Stimulated activated CD4-positive, alpha-beta T cell treated with anti-CD3 and anti-CD28 coated beads, Interleukin-1b, Interleukin-23, amount 100 ng/mL, for 4 hours (primary cell): ENCODE data around the gene ZNF365.
"Not testable (repeated sequence)": the region's sequence is repeated elsewhere in the genome, so short reads cannot be mapped to it uniquely, and the experiment has no call there.

ENCODE experiments used
- DNase-seq, 2 donors: peaks; one replicate each; pipeline ENCODE4 v3.0.0-alpha.2; 2020; ENCODE audit warnings: low read depth in 2 of 2

Gene ZNF365, protein sequence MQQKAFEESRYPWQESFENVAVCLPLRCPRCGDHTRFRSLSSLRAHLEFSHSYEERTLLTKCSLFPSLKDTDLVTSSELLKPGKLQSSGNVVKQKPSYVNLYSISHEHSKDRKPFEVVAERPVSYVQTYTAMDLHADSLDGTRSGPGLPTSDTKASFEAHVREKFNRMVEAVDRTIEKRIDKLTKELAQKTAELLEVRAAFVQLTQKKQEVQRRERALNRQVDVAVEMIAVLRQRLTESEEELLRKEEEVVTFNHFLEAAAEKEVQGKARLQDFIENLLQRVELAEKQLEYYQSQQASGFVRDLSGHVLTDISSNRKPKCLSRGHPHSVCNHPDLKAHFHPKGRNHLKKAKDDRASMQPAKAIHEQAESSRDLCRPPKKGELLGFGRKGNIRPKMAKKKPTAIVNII

GRCh38 chr10:62373995-62374861, at the start of gene ZNF365:
TSS of gene ZNF365 (plus strand) at chr10:62374369. CDS start at chr10:62376194, 1,825 bp downstream.
- DNase-seq: peak in 1 of 2 donors; percentile 29

DNA sequence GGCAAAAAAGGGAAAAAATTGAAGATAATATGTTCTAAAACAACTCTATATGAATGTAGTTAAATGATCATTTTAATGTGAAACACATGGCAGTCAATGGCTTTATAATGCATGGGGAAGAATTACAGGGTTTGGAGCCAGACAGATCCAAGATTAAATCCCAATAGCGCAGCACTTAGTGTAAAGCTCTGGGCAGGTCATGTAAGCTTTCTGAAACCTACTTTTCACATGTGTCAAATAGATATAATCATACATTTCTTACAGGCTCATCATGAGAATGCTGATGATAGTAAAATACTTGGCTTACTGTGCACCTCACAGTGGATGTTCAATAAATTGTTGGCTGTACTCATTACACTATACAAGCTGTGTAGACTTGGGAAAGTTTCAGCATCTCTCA, 48.0 kb upstream of the ZNF365 start:
- no peak for DNase-seq

- no peak for DNase-seq
Measured at GRCh38 chr10:62327885-62328284, 46.3 kb upstream of the ZNF365 start.

DNA sequence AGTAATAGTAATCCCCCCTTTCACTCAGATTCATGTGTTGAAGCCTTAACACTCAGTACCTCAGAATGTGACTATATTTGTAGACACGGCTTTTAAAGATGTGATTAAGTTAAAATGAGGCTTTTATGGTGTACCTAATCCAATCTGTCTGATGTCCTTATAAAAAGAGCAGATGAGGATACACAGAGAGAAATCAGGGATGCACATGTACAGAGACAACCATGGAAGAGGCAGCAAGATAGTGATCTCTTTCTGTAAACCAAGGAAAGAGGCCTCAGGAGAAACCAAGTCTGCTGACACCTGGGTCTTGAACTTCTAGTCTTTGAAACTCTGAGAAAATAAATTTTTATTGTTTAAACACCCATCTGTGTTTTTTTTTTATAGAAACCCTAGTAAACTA, 44.0 kb upstream of the ZNF365 start:
- no peak for DNase-seq

GRCh38 chr10:62332406-62332805, 41.8 kb upstream of the ZNF365 start:
- no peak for DNase-seq

DNA sequence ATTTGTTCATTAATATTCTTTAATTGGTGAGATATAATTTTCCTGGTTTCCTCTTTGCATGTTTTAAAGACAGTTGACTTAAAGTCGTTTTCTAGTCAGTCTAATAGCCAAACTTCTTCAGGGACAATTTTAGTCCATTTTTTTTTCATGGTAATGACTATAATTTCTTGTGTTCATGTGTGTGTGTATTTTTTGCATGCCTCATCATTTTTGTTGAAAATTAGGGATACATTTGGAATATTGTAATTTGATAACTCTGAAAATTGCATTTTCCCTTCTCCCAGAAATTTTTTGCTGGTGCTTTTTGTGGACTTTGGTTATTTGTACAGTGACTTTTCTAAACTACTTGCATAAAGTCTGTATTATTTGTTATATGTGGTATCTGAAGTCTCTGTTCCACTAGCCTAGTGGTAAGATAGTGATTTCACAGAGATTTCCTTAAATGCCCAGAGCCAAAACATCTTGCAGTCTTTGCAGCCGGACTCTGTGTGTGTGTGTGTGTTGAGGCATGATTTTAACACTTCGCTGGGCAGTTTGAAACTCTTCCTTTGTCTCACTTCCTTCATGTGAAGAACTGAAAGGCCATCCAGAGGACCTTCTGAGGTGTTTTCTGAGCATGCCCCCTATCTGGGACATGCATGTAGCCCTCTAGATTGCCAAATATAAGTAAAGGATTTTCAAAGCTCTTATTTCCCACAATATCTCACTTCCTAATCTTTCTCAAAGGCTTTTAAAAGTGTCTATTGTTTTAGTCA, 40.9 kb upstream of the ZNF365 start:
- DNase-seq: no peak

- no peak for DNase-seq
Measured at GRCh38 chr10:62333988-62334682, 40.0 kb upstream of the ZNF365 start.

DNA sequence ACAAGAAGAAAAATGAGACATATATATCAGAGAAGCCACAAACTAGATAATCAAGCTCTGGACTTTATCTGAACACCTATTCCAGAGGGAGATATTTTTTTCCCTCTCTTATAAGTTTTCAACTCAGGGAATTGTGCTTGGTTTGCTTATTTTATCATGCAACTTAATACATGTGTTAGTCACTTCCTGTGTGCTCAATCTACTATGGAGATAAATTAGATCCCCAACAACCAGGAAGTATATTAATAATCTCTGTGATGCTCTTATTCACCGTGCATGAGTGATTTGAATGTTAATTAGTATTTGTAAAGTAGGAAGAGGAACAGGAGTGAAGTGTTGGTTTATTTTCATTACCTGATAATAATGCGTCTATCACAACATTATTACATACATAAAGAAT, 38.8 kb upstream of the ZNF365 start:
- DNase-seq: no peak

DNA sequence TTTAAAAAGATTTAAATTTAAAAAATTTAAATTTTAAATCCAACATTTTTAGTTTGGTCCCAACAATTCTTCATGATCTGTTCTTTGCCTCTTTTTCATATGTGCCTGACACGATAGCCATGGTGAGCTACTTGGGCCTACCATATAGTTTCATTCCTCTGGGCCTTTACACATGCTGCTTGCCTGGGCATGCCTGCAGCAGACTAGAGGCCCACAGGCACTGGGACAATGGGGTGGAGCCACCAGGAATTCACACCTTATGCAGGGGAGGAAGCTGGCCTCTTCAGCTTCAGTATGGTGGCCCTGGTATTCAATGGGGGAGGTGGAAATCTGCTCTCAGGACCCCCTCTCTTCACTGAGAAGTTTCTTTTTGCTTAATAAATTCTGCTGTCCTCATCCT, 37.8 kb upstream of the ZNF365 start:
- no peak for DNase-seq

- no peak for DNase-seq
Measured at GRCh38 chr10:62341419-62341818, 32.8 kb upstream of the ZNF365 start.

- DNase-seq: no peak
Measured at GRCh38 chr10:62343000-62343399, 31.2 kb upstream of the ZNF365 start.

- DNase-seq: no peak
Measured at GRCh38 chr10:62348029-62348428, 26.1 kb upstream of the ZNF365 start.

GRCh38 chr10:62352356-62352970, 21.7 kb upstream of the ZNF365 start:
- no peak for DNase-seq

DNA sequence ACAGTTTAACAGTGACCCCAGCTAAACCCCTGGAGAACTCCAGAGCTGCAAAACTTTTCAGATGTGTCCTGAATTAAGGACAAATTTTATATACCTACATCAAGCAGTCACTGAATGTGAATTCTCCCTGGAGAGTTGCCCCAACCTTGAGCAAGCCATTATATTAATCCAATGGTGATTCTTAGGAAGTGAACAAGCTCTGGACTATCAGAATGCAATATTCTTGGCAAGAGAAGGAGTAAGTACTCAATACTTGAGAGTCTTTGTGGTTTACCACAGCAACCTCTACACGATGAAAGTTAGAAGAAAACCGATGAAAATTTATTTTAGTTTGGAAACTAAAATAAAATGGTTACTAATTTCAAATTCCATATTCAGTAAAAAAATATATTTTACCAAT, 19.3 kb upstream of the ZNF365 start:
- DNase-seq: no peak

- DNase-seq: no peak
Measured at GRCh38 chr10:62356447-62356846, 17.7 kb upstream of the ZNF365 start.

GRCh38 chr10:62358151-62358550, 16.0 kb upstream of the ZNF365 start:
- not testable (repeated sequence) for DNase-seq

DNA sequence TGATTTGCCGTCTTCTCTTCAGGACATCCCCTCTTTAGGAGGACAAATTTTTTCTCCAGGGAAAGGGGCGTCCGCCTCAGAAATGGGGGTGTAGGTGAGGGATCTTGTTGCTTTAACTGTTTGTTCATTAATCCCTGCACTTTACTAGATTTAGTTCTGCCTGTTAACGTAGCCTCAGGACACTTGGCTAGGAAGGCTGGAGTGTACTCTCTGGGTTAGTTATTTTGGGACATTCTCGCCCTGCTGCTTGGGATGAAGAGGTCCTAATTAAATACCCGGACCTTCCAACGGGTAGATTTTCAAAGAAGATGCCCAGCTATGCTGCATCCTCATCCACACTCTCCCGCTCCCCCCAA, 552 bp upstream of the ZNF365 start:
- no peak for DNase-seq

DNA sequence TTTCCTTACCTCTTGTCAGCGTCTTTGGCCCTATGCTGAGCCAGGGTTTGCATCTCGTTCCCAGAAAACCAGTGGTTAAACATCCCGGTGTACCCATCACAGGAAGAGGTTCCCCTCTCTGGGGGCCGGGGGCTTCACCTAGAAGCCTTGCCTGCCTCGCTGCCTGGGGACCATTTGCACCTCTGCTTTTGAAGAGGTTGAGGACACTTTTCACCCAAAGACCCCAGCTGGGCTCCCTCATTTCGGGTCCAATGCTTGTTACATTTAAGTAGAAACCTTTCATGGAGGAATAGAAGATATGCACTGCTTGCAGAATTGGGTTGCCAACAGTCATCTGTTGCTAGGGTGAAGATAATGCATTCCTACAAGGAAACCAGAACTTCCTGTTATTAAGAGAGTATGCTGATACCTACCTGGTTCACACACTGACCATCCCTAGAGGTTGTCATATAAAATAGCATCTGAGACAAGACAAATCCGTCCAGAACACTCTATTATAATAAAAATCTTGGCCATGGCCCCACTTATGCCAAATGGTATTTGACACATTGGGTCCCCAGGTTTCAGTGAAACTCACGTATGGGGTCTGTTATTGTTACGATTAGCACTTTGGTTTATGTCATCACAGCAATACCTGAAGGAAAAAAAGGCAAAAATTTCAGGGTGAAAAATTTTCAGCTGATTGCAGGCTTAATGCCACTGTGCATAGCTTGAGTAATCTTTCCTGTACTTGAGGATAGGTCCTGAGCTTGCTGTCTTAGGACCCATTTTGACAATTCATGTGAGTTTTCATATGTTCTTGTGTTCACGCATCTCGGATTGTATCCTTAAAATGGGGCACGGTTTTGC, 917 bp downstream of the ZNF365 start:
- no peak for DNase-seq

DNA sequence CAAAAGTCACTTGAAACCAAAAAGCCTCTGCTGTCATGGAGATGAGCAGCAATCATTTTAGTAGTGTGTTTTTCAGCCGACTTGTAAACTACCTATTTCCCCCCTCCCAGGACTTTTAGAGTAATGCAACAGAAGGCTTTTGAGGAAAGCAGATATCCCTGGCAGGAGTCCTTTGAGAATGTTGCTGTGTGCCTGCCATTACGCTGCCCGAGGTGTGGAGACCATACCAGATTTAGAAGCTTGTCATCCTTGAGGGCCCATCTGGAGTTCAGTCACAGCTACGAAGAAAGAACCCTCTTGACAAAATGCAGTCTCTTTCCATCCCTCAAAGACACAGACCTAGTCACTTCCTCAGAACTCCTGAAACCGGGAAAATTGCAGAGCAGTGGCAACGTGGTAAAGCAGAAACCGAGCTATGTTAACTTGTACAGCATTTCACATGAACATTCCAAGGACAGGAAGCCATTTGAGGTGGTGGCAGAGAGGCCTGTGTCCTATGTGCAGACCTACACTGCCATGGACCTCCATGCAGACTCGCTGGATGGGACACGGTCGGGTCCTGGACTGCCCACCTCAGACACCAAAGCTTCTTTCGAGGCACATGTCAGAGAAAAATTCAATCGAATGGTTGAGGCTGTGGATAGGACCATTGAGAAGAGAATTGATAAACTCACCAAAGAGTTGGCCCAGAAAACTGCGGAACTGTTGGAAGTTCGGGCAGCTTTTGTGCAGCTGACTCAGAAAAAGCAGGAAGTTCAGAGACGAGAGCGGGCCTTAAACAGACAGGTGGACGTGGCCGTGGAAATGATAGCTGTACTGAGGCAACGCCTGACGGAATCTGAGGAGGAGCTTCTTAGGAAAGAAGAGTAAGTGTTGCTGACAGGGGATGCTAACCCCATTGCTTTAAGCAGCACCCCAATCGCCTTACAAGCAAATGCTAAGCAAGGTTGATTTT, 2.2 kb downstream of the ZNF365 start:
- no peak for DNase-seq
